Tongue (tissue), 2 donors: Measurements from ENCODE around the gene IRF9. TPM values are rescaled to one million over a fixed set of nuclear protein-coding genes. Genes with fewer than 3 reads are reported as not detected.

Source experiments
- DNase-seq: peaks from one replicate; pipeline ENCODE4 v3.0.0-alpha.2; 2015
- total RNA-seq: library from RNA; depleted of rRNA; stranded (reverse); fragments of >200 nt; gene quantifications from one replicate; pipeline ENCODE4 v1.2.3, GENCODE V29; 2014

The IRF9 gene
- total RNA-seq, 1 donor from 2014 or later, result 34.6 TPM

DNA sequence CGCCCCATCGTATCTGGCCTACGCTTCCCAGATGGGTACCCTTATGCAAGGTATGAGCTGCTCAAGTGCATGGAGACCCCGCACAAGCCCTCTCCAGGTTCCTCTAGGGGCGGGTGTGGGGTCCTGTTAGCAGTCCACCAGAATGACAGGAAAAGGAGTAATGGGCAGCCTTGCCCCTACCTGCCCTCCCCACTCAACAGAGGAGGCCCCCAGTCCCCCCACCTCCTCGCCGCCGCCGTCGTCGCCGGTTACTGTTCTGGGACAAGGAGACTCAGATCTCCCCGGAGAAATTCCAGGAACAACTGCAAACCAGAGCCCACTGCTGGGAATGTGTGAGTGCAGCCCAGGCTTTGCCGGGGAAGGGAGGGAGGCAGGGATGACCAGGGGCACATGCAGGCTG lies 16.8 kb downstream of the IRF9 start:
- no peak for DNase-seq

- no peak for DNase-seq
Observed at GRCh38 chr14:24178399-24179178, 17.5 kb downstream of the IRF9 start.

DNA sequence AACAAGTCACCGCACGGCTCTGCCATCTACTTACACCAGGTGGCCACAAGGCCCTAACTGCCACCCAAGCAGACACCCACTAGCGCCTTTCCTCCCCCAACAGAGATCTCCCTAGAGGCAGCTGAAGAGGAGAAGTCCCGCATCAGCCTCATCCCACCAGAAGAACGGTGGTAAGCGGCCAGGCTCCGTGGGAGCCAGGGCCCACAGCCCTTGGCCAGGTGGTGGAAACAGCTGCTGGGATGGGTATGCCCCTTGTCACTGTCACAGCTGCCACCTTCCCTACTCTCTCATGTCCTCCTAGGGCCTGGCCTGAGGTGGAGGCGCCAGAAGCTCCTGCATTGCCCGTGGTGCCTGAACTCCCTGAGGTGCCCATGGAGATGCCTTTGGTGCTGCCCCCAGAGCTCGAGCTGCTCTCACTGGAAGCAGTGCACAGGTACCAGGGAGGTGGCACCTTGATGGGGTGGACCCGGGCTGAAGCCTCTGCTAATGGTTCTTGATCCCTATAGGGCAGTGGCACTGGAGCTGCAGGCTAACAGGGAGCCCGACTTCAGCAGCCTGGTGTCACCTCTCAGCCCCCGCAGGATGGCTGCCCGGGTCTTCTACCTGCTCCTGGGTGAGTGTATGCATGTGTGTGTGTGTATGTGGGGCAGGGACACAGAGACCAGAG lies 18.4 kb downstream of the IRF9 start:
- no peak for DNase-seq

DNA sequence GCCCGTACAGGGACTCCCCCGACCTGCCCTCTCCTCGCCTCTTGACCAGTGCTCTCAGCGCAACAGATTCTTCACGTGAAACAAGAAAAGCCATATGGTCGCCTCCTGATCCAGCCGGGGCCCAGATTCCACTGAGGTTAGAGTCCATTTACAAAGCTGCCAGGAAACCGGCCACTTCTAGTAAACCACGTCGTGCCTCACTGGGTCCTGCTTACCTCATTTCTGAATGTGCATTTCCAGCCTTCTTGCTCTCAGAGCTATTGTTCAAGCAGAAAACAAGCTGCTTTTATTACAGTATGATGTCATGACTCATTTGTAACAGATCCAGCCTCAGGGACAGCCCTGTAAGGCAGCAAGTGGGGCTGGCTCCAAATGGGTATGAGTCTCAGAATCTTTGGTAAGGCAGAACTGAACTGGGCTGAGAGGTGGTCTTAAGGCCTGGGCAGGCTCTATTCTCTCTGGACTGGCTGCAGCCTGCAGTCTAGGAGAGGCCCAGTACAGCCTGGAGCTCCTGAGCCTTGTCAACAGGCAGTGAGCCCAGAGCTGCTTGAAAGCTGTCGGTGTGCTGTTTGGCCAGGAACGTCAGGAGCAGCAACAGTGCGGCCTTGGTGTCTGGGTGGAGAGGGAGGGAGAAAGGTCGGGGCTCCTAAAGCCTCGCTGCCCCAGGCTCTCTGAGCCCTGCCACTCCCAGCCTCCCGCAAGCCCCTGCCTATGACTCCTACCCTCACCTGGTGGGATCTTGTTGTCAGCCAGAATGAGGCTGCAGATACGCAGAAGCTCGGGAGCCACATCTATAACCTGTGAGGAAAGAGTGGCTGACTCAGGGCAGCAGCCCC lies 19.1 kb downstream of the IRF9 start:
- peak; percentile 13 for DNase-seq

- DNase-seq, result no peak
Observed at GRCh38 chr14:24181371-24182077, 20.5 kb downstream of the IRF9 start.

- no peak for DNase-seq
Observed at GRCh38 chr14:24182110-24182882, 21.2 kb downstream of the IRF9 start.

GRCh38 chr14:24183014-24183481 lies 22.0 kb downstream of the IRF9 start:
- no peak for DNase-seq

DNA sequence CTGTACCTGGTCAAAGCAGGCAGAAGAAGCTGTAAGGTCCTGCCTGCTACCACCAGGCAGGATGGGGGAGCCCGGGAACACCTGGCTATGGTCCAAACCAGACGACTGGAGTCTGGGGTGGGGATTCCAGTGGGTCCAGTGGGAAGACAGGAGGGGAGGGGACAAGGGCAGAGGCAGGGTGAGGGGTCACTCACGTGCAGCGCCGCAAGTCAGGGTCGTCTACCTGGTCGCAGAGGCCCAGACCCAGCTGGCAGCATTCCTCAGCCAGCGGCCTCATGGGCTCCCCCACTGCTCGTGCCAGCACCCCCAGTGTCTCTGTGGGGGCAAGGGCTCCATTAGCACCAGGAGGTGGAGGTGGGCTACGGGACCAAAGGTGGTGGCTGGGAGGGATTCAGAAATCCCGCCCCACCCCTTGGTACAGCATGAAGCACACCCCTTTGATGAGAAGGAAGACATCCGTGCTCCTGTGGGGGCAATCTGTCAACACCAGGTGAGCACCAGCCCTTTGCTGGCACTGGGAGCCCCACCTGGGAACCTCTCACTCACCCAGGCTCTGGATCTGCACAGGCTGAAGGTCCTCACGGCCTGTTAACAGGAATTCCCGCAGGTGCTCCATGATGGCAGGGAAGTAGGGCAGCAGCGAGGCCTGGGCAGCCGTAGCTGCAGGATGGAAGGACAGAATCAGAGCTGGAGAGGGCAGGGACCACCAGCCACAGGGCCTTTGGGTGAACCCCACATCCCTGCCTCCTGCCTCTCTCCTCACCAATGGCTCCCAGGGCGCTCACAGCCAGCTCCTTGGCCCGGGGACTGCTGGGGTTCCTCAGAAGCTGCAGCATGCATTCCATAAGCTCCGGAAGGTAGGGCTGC lies 23.3 kb downstream of the IRF9 start:
- no peak for DNase-seq

DNA sequence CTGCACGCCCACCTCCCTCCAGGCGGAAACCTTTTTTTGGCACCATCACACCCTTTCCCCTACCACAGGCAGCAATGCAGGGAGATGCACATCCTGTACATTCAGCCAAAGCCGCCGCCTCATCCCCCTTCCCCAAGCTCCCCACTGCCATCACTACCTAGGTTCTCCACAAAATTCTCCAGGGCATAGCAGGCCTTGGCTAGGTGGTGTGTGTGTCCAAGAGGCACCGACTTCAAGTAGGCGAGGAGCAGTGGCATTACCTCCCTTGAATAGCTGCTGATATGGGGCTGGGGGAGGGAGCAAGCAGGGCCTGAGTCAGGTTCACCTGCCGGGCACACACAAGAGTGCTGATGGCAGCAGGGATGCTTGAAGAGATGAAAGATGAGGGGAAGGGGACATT lies 24.0 kb downstream of the IRF9 start:
- DNase-seq, result no peak

GRCh38 chr14:24185741-24186140 lies 24.7 kb downstream of the IRF9 start:
- no peak for DNase-seq

- no peak for DNase-seq
Observed at GRCh38 chr14:24186831-24187538, 25.9 kb downstream of the IRF9 start.

DNA sequence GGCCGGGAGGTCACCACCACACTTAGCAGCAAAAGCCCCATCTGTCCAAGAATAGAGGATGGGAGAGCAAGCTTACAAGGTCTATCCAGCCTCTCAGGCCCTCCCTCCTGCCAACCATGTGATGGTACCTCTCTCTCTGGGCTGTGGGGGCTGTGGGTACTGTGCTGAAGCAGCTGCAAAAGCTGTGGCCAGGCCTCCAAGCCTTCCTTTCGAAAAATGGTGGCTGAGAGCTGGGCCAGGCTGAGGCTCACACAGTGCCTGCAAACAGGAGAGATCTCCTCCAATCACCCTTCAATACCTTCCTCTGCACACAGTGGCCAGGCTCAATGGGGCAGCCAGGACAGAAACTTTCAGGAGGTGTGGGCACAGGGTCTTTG lies 26.5 kb downstream of the IRF9 start:
- no peak for DNase-seq

DNA sequence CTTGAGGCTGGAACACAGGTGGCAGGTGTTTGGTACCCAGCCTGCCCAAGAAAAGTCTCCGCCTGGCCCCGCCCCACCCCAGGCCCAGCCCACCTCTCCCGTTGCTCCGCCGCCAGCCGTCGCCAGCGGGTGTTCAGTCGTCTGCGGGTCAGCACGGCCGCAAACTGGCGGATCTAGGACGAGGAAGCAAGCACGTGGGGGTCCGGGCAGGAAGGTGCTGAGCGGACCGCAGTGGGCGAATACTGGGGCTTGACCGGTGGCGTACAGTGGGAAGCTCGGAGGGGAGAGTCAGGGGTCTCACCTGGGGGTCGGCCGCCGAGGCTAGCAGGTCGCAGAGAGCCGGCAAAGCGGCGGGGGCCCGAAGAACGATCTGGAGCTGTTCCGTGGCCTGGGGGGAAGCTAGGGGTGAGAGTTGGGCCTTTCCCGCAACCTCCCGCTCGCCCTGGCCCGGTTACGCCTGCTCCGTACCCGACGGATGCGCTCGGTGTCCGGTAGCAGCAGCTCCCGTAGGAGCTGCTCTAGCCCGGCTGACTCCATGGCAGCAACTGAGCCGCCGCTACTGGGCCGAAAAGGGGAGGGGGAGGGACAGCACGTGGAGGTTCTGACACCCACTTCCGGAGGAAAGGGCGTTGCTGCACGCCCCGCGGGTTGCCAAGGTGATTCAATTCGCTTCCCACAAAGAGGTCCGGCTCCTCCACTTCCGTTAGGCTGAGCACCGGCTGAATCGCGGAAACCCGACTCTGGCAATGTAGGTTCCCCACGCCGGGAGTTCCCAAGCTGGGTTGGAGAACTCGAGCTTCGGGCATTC lies 27.4 kb downstream of the IRF9 start, which contains the start of gene IPO4:
IPO4 (minus strand) TSS at position 566 of the 808 bp plus-strand sequence; CDS start at position 537, 29 bp downstream.
- peak; percentile 98 for DNase-seq

DNA sequence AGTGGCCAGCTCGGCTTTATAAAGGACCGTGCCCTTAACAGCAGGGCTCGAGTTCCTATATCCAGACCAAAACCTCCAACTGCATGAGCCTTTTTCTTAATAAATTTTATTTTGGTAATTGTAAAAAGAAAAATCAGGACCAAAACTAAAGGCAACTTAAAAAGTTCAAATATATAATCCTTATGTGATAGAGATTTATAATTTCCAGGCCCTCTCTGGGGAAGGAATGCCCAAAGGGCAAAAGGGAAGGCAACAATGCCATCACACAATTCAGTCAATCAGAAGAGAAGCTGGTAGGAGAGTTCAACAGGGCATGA lies 28.0 kb downstream of the IRF9 start:
- no peak for DNase-seq

GRCh38 chr14:24189460-24189859 lies 28.4 kb downstream of the IRF9 start:
- DNase-seq, result no peak

GRCh38 chr14:24190416-24190815 lies 29.4 kb downstream of the IRF9 start:
- DNase-seq, result no peak

DNA sequence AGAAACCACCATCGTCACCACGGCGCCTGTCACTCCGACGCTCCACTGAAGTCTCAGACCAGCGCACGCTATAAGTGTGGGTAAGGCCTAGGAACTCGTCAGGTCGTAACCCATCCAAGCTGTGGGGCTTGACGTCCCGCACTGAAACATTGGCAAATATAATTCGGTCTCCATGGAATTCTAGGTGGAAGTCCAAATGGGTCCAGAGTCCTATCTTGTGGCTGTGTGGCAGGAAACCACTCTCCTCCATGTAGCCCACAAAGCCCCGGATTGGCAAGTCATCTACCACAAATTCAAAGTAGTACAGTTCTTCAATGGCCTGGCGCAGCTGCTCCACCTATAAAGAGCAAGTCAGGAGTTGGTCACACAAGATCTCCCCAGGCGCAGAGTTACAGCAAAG lies 31.9 kb downstream of the IRF9 start:
- no peak for DNase-seq

DNA sequence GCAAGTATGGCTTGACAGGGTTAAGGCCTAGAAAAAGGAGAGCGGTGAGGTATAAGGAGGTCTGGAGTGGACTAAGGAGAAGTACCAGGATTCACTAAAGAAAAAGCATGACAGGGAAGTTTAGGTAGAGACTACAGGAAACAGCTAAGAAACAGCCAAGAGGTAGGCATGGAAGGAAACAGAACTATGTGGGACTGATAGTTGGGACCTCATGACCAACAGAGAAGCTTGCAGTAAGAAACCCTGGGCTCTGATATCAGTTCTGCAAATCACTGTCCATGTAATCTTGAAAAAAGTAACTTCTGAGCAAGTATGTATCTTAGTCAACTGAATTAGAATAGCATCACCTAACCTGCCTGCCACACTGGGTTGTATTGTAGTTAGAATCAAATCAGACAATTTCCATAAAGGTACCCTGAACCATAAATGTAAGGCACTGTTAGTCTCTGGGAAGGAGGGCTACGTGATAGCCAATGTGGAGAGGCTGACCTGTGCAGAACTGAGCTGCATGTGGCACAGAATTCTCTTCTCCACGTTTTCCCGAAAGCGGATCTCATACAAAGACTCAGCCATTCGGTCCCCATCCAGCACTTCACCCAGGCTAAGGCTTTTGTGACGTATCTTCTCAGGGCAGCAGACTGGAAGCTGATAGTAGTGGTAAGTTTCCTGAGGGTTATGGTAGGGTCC lies 33.3 kb downstream of the IRF9 start:
- no peak for DNase-seq

- DNase-seq, result no peak
Observed at GRCh38 chr14:24194873-24195185, 33.8 kb downstream of the IRF9 start.
